Activated CD4-positive, alpha-beta T cell treated with anti-CD3 and anti-CD28 coated beads for 1 hour (primary cell): ENCODE results near the gene CERKL.

ENCODE experiments used
- DNase-seq: peaks from one replicate; pipeline ENCODE4 v3.0.0-alpha.2; 2020

The CERKL gene

GRCh38 chr2:181623159-181623558 lies 33.7 kb downstream of the CERKL start:
- no peak for DNase-seq

- no peak for DNase-seq
These were observed 35.0 kb downstream of the CERKL start for GRCh38 chr2:181621779-181622490.

GRCh38 chr2:181619516-181619915 lies 37.4 kb downstream of the CERKL start:
- DNase-seq, result no peak

GRCh38 chr2:181616715-181617114 lies 40.2 kb downstream of the CERKL start:
- no peak for DNase-seq

GRCh38 chr2:181614874-181615638 lies 41.8 kb downstream of the CERKL start:
- DNase-seq, result no peak

GRCh38 chr2:181613241-181613640 lies 43.7 kb downstream of the CERKL start:
- no peak for DNase-seq

- no peak for DNase-seq
These were observed 49.0 kb downstream of the CERKL start for GRCh38 chr2:181607629-181608590.

- DNase-seq, result no peak
These were observed 50.7 kb downstream of the CERKL start for GRCh38 chr2:181605889-181606837.

- no peak for DNase-seq
These were observed 54.9 kb downstream of the CERKL start for GRCh38 chr2:181602017-181602416.

- no peak for DNase-seq
These were observed 60.3 kb downstream of the CERKL start for GRCh38 chr2:181596556-181596955.

- DNase-seq, result no peak
These were observed 62.6 kb downstream of the CERKL start for GRCh38 chr2:181594322-181594721.

GRCh38 chr2:181589779-181590178 lies 67.1 kb downstream of the CERKL start:
- DNase-seq, result no peak

GRCh38 chr2:181588546-181588945 lies 68.4 kb downstream of the CERKL start:
- no peak for DNase-seq

GRCh38 chr2:181586569-181587081 lies 70.3 kb downstream of the CERKL start:
- no peak for DNase-seq

GRCh38 chr2:181585732-181586131 lies 71.2 kb downstream of the CERKL start:
- no peak for DNase-seq

- no peak for DNase-seq
These were observed 75.4 kb downstream of the CERKL start for GRCh38 chr2:181581534-181581933.

GRCh38 chr2:181578829-181579228 lies 78.1 kb downstream of the CERKL start:
- no peak for DNase-seq

- DNase-seq, result no peak
These were observed 80.5 kb downstream of the CERKL start for GRCh38 chr2:181576431-181576830.

GRCh38 chr2:181575650-181576025 lies 81.3 kb downstream of the CERKL start:
- no peak for DNase-seq

GRCh38 chr2:181575024-181575649 lies 81.8 kb downstream of the CERKL start:
- no peak for DNase-seq

GRCh38 chr2:181574321-181574720 lies 82.6 kb downstream of the CERKL start:
- DNase-seq, result no peak
